GM23338 (cell line): ENCODE measurements around the gene HK1.

Source experiments
- CREB1 ChIP-seq: fragments of 250-450 bp; sonication (Bioruptor Pico); IDR thresholded peaks from 2 replicates; pipeline ENCODE4 v1.5.0; 2020; ENCODE audit warnings: low read depth, mild to moderate bottlenecking, moderate library complexity
- CTCF ChIP-seq, 2 experiments: fragments of 200-600 bp in 1 of 2; sonication (generic) in 1 of 2; conservative IDR thresholded peaks; 2 replicates each; pipeline versions ENCODE4 v1.5.1 to v1.6.1; 2016 to 2017; ENCODE audit warnings: antibody characterized with exemption in 2 of 2, low read depth in 2 of 2, mild to moderate bottlenecking in 2 of 2, moderate library complexity in 1 of 2
- EZH2phosphoT487 ChIP-seq: fragments of 200-600 bp; sonication (generic); IDR thresholded peaks from one replicate; pipeline ENCODE4 v1.8.1; 2018; ENCODE audit warnings: antibody characterized with exemption; ENCODE audit not compliant: unreplicated experiment

GRCh38 chr10:69413221-69413865 is 135.0 kb downstream of the HK1 start:
- no peak for TF ChIP-seq EZH2phosphoT487
- peak; percentile 84 to 90 for TF ChIP-seq CTCF (conservative IDR thresholded peaks at IDR 0.05; ENCODE audit: low read depth in 2 of 2)
- TF ChIP-seq CREB1 = no peak
